ENCODE results near the gene USP34.
A peak's percentile ranks its signal among the peaks of the same experiment; 100 is the strongest.
"Not testable (repeated sequence)": the region's sequence is repeated elsewhere in the genome, so short reads cannot be mapped to it uniquely, and the experiment has no call there.

Gene USP34

DNA sequence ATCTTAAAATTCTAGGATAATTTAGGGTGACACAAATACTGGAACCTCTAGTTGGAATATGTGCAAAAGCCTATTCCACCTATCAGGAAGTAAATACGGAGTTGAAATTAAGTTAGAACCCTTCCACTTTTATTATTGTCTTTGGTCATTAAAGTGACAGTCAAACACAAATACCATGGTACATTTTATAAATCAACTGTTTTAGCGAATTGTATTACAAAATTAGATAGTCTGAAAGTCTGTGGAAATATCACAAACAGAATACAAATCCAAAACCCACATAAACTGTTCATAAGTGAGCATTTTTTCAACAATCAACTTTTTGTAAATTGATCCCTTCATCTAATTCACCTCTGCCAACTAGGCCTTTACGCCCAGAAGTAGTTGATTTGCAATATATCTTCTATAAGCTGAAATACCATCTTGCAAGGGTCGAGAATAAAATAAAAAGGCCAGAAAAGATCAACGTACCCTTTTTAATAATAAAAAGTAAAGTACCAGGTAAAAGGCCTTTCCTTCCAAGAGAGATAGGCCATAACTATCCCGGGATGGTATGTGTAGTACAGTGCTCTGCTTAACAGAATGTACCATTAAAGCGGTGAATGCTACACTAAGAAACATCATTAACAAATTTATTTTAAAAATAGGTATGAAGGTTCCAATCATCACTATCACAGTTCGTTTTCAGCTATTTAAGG lies 1.3 kb downstream of the USP34 start:
- no peak for TF ChIP-seq CTCF (IDR thresholded peaks at IDR 0.05; ENCODE audit: low read length, missing control alignments)

GRCh38 chr2:61468231-61468630 lies 2.7 kb downstream of the USP34 start:
- not testable (repeated sequence) for H3K4me3 ChIP-seq (replicated peaks; ENCODE audit: low read depth, low read length); DNase-seq (ENCODE audit: low read depth)

More for the DNA sequence above, 1.3 kb downstream of the USP34 start:
- peak; percentile 30 for DNase-seq (ENCODE audit: low read depth)
- peak overlapping the region; percentile 94 for H3K4me3 ChIP-seq (replicated peaks; ENCODE audit: low read depth, low read length)

DNA sequence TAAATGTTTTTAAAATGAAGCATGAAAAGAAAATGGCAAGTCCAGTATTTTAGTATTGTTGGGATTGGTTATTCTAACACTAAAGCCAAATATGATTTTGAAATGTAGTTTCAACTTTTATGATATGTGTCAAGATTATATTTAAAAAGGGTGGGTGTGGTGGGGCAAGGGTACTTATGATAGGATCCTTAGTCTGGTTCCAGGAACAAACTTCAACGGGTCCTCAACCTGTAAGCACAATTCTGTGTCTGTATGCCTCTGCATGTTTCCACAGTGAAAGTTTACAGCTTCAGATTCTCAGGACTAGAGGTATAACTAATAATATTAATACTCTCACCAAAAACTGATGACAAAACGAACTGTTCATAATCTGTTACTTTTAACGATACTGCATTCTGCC lies 5.8 kb downstream of the USP34 start:
- no peak for DNase-seq (ENCODE audit: low read depth)
- TF ChIP-seq CTCF (IDR thresholded peaks at IDR 0.05; ENCODE audit: low read length, missing control alignments): no peak
- H3K4me3 ChIP-seq (replicated peaks; ENCODE audit: low read depth, low read length): no peak overlapping the region

DNA sequence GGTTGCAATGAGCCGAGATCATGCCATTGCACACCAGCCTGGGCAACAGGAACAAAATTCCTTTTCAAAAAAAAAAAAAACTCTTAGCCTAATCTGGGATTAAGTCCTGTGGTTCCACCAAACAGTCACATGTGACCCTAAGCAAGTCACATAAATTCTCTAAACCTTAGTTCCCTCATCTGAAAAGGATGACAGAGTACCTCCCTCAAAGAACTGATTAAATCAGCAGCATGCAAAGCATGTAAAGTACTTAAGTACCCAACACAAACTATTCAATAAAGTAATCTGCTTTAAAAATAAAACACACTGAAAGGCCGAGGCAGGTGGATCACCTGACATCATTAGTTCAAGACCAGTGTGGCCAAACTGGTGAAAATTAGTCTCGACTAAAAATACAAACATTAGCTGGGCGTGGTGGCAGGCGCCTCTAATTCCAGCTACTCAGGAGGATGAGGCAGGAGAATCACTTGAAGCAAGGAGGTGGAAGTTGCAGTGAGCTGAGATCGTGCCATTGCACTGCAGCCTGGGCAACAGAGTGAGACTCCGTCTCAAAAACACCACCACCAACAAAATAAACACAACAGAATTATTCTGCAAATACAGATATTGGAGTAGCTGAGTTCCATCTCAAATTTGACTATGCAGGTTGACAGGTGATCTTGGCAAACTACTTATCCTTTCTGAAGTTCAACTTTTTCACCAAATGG lies 7.0 kb downstream of the USP34 start:
- no peak for DNase-seq (ENCODE audit: low read depth)
- no peak overlapping the region for H3K4me3 ChIP-seq (replicated peaks; ENCODE audit: low read depth, low read length)
- no peak for TF ChIP-seq CTCF (IDR thresholded peaks at IDR 0.05; ENCODE audit: low read length, missing control alignments)

DNA sequence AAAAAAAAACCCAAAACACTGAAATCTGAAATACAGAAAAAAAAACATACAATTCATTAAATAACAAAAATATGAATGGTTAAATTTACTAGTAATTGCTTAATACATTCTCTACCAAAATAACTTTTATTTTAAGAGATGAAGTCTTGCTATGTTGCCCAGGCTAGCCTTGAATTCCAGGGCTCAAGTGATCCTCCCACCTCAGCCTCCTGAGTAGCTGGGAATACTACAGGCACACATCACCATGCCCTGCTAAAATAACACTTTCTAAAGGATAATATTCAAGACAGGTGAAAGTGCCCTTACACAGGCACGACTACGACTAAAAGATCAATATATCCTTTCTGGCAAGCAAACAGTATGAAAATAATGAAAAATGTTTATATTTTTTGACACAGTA lies 9.5 kb downstream of the USP34 start:
- TF ChIP-seq CTCF (IDR thresholded peaks at IDR 0.05; ENCODE audit: low read length, missing control alignments): no peak
- no peak for DNase-seq (ENCODE audit: low read depth)
- no peak overlapping the region for H3K4me3 ChIP-seq (replicated peaks; ENCODE audit: low read depth, low read length)

- no peak for TF ChIP-seq CTCF (IDR thresholded peaks at IDR 0.05; ENCODE audit: low read length, missing control alignments)
- no peak overlapping the region for H3K4me3 ChIP-seq (replicated peaks; ENCODE audit: low read depth, low read length)
- DNase-seq (ENCODE audit: low read depth): peak; percentile 88
Measured at GRCh38 chr2:61460163-61460562, 10.7 kb downstream of the USP34 start.

DNA sequence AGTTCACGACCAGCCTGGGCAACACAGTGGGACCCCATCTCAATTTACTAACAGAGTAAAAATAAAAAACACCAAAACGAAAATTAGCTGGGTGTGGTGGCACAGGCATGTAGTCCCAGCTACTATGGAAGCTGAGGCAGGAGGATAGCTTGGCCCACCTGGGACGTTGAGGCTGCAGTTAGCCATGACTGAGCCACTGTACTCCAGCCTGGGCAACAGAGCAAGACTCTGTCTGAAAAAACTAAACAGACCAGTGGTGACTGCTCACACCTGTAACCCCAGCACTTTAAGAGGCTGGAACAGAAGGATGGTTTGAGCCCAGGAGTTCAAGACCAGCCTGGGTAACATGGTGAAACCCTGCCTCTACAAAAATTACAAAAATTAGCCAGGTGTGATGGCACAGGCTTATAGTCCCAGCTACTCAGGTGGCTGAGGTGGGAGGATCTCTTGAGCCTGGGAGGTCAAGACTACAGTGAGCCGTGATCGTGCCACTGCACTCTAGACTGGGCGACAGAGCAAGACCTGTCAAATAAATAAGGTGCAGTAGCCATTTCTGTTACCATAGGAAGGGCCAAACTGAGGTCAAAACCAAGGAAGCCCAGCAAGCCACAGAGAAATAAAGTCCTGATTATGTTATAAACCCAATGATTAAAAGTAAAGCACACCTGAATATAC lies 14.0 kb downstream of the USP34 start:
- H3K4me3 ChIP-seq (replicated peaks; ENCODE audit: low read depth, low read length): no peak overlapping the region
- no peak for DNase-seq (ENCODE audit: low read depth)
- no peak for TF ChIP-seq CTCF (IDR thresholded peaks at IDR 0.05; ENCODE audit: low read length, missing control alignments)

Data from fibroblast of pulmonary artery (primary cell).